HEK293 (cell line): ENCODE results near the gene RGL2.

Source experiments
- CTCF ChIP-seq: fragments of 450-650 bp; formaldehyde crosslinking; IDR thresholded peaks from 2 replicates; pipeline ENCODE4 v1.5.1; 2016; ENCODE audit warnings: missing biosample characterization, missing genetic modification characterization
- GLIS2 ChIP-seq: fragments of 450-650 bp; formaldehyde crosslinking; IDR thresholded peaks from 2 replicates; pipeline ENCODE4 v1.5.1; 2016; ENCODE audit warnings: missing biosample characterization, missing genetic modification characterization
- MZF1 ChIP-seq: fragments of 450-650 bp; formaldehyde crosslinking; IDR thresholded peaks from 2 replicates; pipeline ENCODE4 v1.5.1; 2017; ENCODE audit warnings: missing biosample characterization, missing genetic modification characterization, borderline replicate concordance
- YY1 ChIP-seq: fragments of 450-650 bp; formaldehyde crosslinking; IDR thresholded peaks from 2 replicates; pipeline ENCODE4 v1.5.1; 2018; ENCODE audit warnings: missing biosample characterization, missing genetic modification characterization
- ZBTB11 ChIP-seq: fragments of 450-650 bp; formaldehyde crosslinking; conservative IDR thresholded peaks from 2 replicates; pipeline ENCODE4 v1.5.1; 2016; ENCODE audit warnings: low read depth, missing biosample characterization, missing genetic modification characterization
- ZNF658 ChIP-seq: fragments of 450-650 bp; formaldehyde crosslinking; IDR thresholded peaks from 2 replicates; pipeline ENCODE4; 2016; ENCODE audit warnings: missing biosample characterization, missing genetic modification characterization

GRCh38 chr6:33276581-33276863, 22.2 kb downstream of the RGL2 start:
- no peak for TF ChIP-seq ZNF658
- TF ChIP-seq CTCF (tag by site-specific recombination), result no peak
- TF ChIP-seq YY1 (tag by site-specific recombination), result no peak
- TF ChIP-seq GLIS2, result no peak
- TF ChIP-seq ZBTB11 (tag by site-specific recombination), result no peak
- TF ChIP-seq MZF1 (tag by site-specific recombination), result no peak
